IMR-90 (cell line): ENCODE results near the gene PARD3. TPM values are rescaled to one million over a fixed set of nuclear protein-coding genes. Genes with fewer than 3 reads are reported as not detected.

ENCODE experiments used
- ATAC-seq: fragments of 200-7000 bp; cut with Tn5 transposase; 2 replicates; pipeline ENCODE4 v1.9.1; 2020; ENCODE audit warnings: low read depth, mild to moderate bottlenecking, moderate library complexity
- BruUV-seq: library from RNA; stranded (reverse); fragments of 400-500 nt; replicated peaks from 2 replicates; lab custom pipeline; 2021; lab: Mats Ljungman, UMichigan
- CTCF ChIA-PET: fragments of 300-600 bp; formaldehyde crosslinking; extraction: SDS; loops from one replicate; lab custom pipeline; 2021; ENCODE audit warnings: antibody characterized with exemption; lab: Yijun Ruan, JAX
- POLR2A ChIA-PET: fragments of 300-600 bp; sonication (Branson Sonifier 250); formaldehyde crosslinking; loops from one replicate; lab custom pipeline; 2022; ENCODE audit warnings: antibody characterized with exemption; ENCODE audit not compliant: unreplicated experiment; lab: Charles Lee
- DNase-seq: peaks from one replicate; pipeline ENCODE4 v3.0.0; 2013
- H2AFZ ChIP-seq: replicated peaks from 2 replicates; pipeline ENCODE3; 2013; ENCODE audit warnings: low read length, mild to moderate bottlenecking; ENCODE audit not compliant: poor library complexity
- H2AK5ac ChIP-seq: 2 replicates; pipeline ENCODE4 v1.6.1; 2013; ENCODE audit warnings: low read depth, low read length, inconsistent platforms
- H2AK9ac ChIP-seq: replicated peaks from 2 replicates; pipeline ENCODE3; 2013; ENCODE audit warnings: mild to moderate bottlenecking, low read depth, low read length, moderate library complexity; ENCODE audit not compliant: poor library complexity
- H2BK120ac ChIP-seq: 2 replicates; pipeline ENCODE4 v1.6.1; 2013; ENCODE audit warnings: low read depth, low read length, inconsistent platforms
- H2BK15ac ChIP-seq: 3 replicates; pipeline ENCODE4 v1.6.1; 2013; ENCODE audit warnings: low read depth, low read length, inconsistent platforms
- H2BK20ac ChIP-seq: 2 replicates; pipeline ENCODE4 v1.6.1; 2013; ENCODE audit warnings: low read depth, mild to moderate bottlenecking, inconsistent platforms, low read length, moderate library complexity
- H2BK5ac ChIP-seq: 2 replicates; pipeline ENCODE4 v1.6.1; 2013; ENCODE audit warnings: mild to moderate bottlenecking, low read depth, low read length, inconsistent platforms; ENCODE audit not compliant: poor library complexity, severe bottlenecking
- H3K14ac ChIP-seq: replicated peaks from 2 replicates; pipeline ENCODE4 v1.6.1; 2013; ENCODE audit warnings: low read depth, low read length, inconsistent platforms
- H3K18ac ChIP-seq: 2 replicates; pipeline ENCODE4 v1.6.1; 2013; ENCODE audit warnings: low read depth, low read length, control low read depth
- H3K23ac ChIP-seq: 2 replicates; pipeline ENCODE4 v1.6.1; 2013; ENCODE audit warnings: low read depth, low read length, inconsistent platforms
- H3K27ac ChIP-seq: 2 replicates; pipeline ENCODE4 v1.5.1; 2013; ENCODE audit warnings: mild to moderate bottlenecking, control low read depth, low read length; ENCODE audit not compliant: insufficient read depth
- H3K27me3 ChIP-seq: 2 replicates; pipeline ENCODE4 v1.6.1; 2013; ENCODE audit warnings: low read length; ENCODE audit not compliant: control insufficient read depth, insufficient read depth
- H3K36me3 ChIP-seq: 2 replicates; pipeline ENCODE4 v1.6.1; 2013; ENCODE audit warnings: low read length, mixed read lengths; ENCODE audit not compliant: control insufficient read depth, insufficient read depth
- H3K4ac ChIP-seq: 2 replicates; pipeline ENCODE4 v1.6.1; 2013; ENCODE audit warnings: low read depth, low read length, inconsistent platforms
- H3K4me1 ChIP-seq: 2 replicates; pipeline ENCODE4 v1.6.1; 2013; ENCODE audit warnings: low read length, mixed read lengths; ENCODE audit not compliant: control insufficient read depth, insufficient read depth
- H3K4me2 ChIP-seq: 2 replicates; pipeline ENCODE4 v1.6.1; 2013; ENCODE audit warnings: low read depth, mild to moderate bottlenecking, control low read depth, low read length, moderate library complexity
- H3K4me3 ChIP-seq: 2 replicates; pipeline ENCODE4 v1.5.1; 2013; ENCODE audit warnings: low read depth, mild to moderate bottlenecking, control low read depth, low read length, moderate library complexity; ENCODE audit not compliant: insufficient read depth
- H3K56ac ChIP-seq: 2 replicates; pipeline ENCODE4 v1.6.1; 2013; ENCODE audit warnings: low read length, inconsistent platforms; ENCODE audit not compliant: insufficient read depth; ENCODE audit errors: extremely low read depth
- H3K79me1 ChIP-seq, 2 experiments: 2 replicates each; pipeline ENCODE4 v1.6.1; 2013; ENCODE audit warnings: low read length in 2 of 2, inconsistent platforms in 1 of 2, low read depth in 1 of 2
- H3K9ac ChIP-seq: 2 replicates; pipeline ENCODE4 v1.6.1; 2013; ENCODE audit warnings: low read depth, low read length, control low read depth
- H3K9me1 ChIP-seq: 2 replicates; pipeline ENCODE4 v1.6.1; 2013; ENCODE audit warnings: low read length, inconsistent platforms; ENCODE audit not compliant: insufficient read depth
- H3K9me3 ChIP-seq: 2 replicates; pipeline ENCODE4 v1.6.1; 2013; ENCODE audit warnings: low read length; ENCODE audit not compliant: control insufficient read depth, insufficient read depth
- H4K20me1 ChIP-seq: 2 replicates; pipeline ENCODE4 v1.6.1; 2013; ENCODE audit warnings: low read length, inconsistent platforms; ENCODE audit not compliant: insufficient read depth
- H4K5ac ChIP-seq: 2 replicates; pipeline ENCODE4 v1.6.1; 2013; ENCODE audit warnings: mild to moderate bottlenecking, low read depth, low read length, control low read depth
- H4K8ac ChIP-seq, 2 experiments: 2 replicates each; pipeline ENCODE4 v1.6.1; 2013; ENCODE audit warnings: low read depth in 2 of 2, low read length in 2 of 2, control low read depth in 1 of 2, inconsistent platforms in 1 of 2
- H4K91ac ChIP-seq: 2 replicates; pipeline ENCODE4 v1.6.1; 2013; ENCODE audit warnings: low read depth, low read length, inconsistent platforms; ENCODE audit not compliant: insufficient read depth
- NFE2L2 ChIP-seq: fragments of 150-350 bp; IDR thresholded peaks from 2 replicates; pipeline ENCODE4 v1.6.1; 2016; ENCODE audit warnings: low read depth, mild to moderate bottlenecking, low read length
- SMC3 ChIP-seq: fragments of 150-350 bp; IDR thresholded peaks from 2 replicates; pipeline ENCODE4 v1.6.1; 2016; ENCODE audit warnings: low read depth, mild to moderate bottlenecking, antibody characterized with exemption, low read length, moderate library complexity
- WGBS, 2 experiments: methylation state at CpG; one replicate each; pipeline versions ENCODE4 v1.1.5 to v1.1.7; 2013; ENCODE audit warnings: missing lambda C conversion rate in 2 of 2; ENCODE audit not compliant: insufficient read length in 1 of 2; ENCODE audit errors: extremely low coverage in 2 of 2; 5-methylcytosine and 5-hydroxymethylcytosine counted together
- dilution Hi-C: fragments of 300-500 bp; cut with HindIII; formaldehyde crosslinking; loops from one replicate; pipeline ENCODE4 v1.14.3; 2018; ENCODE audit warnings: low sequenced_read_pairs; ENCODE audit not compliant: unreplicated experiment
- in situ Hi-C: fragments of 300-500 bp; cut with MboI; formaldehyde crosslinking; loops from 3 replicates; pipeline ENCODE4 v1.14.3; 2019; ENCODE audit warnings: low sequenced_read_pairs, inconsistent platforms, mixed read lengths
- intact Hi-C: fragments of 100-400 bp; cut with micrococcal nuclease; formaldehyde crosslinking; loops from 2 replicates; pipeline ENCODE4 v1.10.0; 2022
- polyA plus RNA-seq, 3 experiments: library from polyadenylated mRNA; depleted of rRNA; stranded (reverse); fragments of >200 nt; gene quantifications; 2 replicates each; pipeline ENCODE4 v1.2.3, GENCODE V29; 2012; ENCODE audit warnings: low replicate concordance in 1 of 3
- total RNA-seq: library from RNA; depleted of rRNA; stranded (reverse); fragments of >200 nt; gene quantifications from 2 replicates; pipeline ENCODE4 v1.2.3, GENCODE V29; 2012

The PARD3 gene
- total and polyA plus RNA-seq, 2 of the 4 experiments (the other 2 are of a cell fraction): 14.6 to 37.5 TPM

GRCh38 chr10:34286136-34286739, 528.9 kb downstream of the PARD3 start:
- peaks cover 8% of the 10 kb centered on the region for H3K4me1 ChIP-seq
- no peaks in the 10 kb centered on the region for H3K79me1 ChIP-seq
- H4K91ac ChIP-seq: peak overlapping the region; percentile 65; the same call in 1 of the 2 replicates
- no peaks in the 10 kb centered on the region for H3K9me3 ChIP-seq
- intact Hi-C loops: no loop called here
- no peak overlapping the region for H3K27ac ChIP-seq
- in situ Hi-C loops: no loop called here
- peak overlapping the region; percentile 36 for H2BK120ac ChIP-seq
- H3K18ac ChIP-seq: peak overlapping the region; percentile 73; the same call in 1 of the 2 replicates
- H2AK9ac ChIP-seq: no peak overlapping the region
- no peak for TF ChIP-seq SMC3
- TF ChIP-seq NFE2L2: 0 out of 2 replicates have a peak, but pooled peaks have one; percentile 6
- H3K4ac ChIP-seq: peak overlapping the region; percentile 54
- no peaks in the 10 kb centered on the region; the same call in 1 of the 2 replicates for H4K20me1 ChIP-seq
- H4K5ac ChIP-seq: peak overlapping the region; percentile 70; the same call in 1 of the 2 replicates
- WGBS, 2 experiments: 81% methylated on average over 2 of the region's 3 CpGs; no CpG with 5 or more reads in 1 of the 2 experiments
- peak overlapping the region; percentile 51 for H2BK5ac ChIP-seq
- H2AFZ ChIP-seq: no peak overlapping the region
- peak overlapping the region; percentile 74 for H2BK20ac ChIP-seq
- DNase-seq: peak; percentile 41
- ATAC-seq: peak; percentile 48; the same call in 1 of the 2 replicates
- CTCF ChIA-PET: no interaction called here
- peak overlapping the region; percentile 83 for H3K14ac ChIP-seq
- BruUV-seq: no TSS peak
- no peaks in the 10 kb centered on the region for H3K27me3 ChIP-seq
- POLR2A ChIA-PET: no interaction called here
- H4K8ac ChIP-seq: peak overlapping the region in 1 of 2 experiments; percentile 7; a peak in 1 of 4 replicates
- peak overlapping the region; percentile 27 for H2AK5ac ChIP-seq
- H3K23ac ChIP-seq: peak overlapping the region; percentile 1
- H3K56ac ChIP-seq: peak overlapping the region; percentile 10; the same call in 1 of the 2 replicates
- H2BK15ac ChIP-seq: peak overlapping the region; percentile 42; the same call in 1 of the 3 replicates
- peaks cover 10% of the 10 kb centered on the region for H3K9me1 ChIP-seq
- no peak overlapping the region for H3K4me3 ChIP-seq
- H3K9ac ChIP-seq: no peak overlapping the region
- dilution Hi-C loops: no loop called here
- H3K36me3 ChIP-seq: no peaks in the 10 kb centered on the region
- no peak overlapping the region for H3K4me2 ChIP-seq
